GM21529 (cell line): Measurements from ENCODE around the gene CCDC122.
"Not testable (repeated sequence)": the region's sequence is repeated elsewhere in the genome, so short reads cannot be mapped to it uniquely, and the experiment has no call there.

ENCODE experiments used
- ATAC-seq: cut with Tn5 transposase; IDR thresholded peaks from one replicate; pipeline ENCODE4 v1.9.1; 2021; ENCODE audit not compliant: unreplicated experiment

The CCDC122 gene

GRCh38 chr13:43877766-43878165, 1.8 kb downstream of the CCDC122 start:
- no peak for ATAC-seq

GRCh38 chr13:43877326-43877725, 2.2 kb downstream of the CCDC122 start:
- ATAC-seq: no peak

- no peak for ATAC-seq
These were observed 3.2 kb downstream of the CCDC122 start for GRCh38 chr13:43876366-43876765.

GRCh38 chr13:43874504-43875092, 4.9 kb downstream of the CCDC122 start:
- no peak for ATAC-seq

GRCh38 chr13:43872181-43872580, 7.4 kb downstream of the CCDC122 start:
- no peak for ATAC-seq

GRCh38 chr13:43865892-43866291, 13.6 kb downstream of the CCDC122 start:
- no peak for ATAC-seq

- ATAC-seq: no peak
These were observed 14.6 kb downstream of the CCDC122 start for GRCh38 chr13:43864921-43865320.

GRCh38 chr13:43861863-43862262, 17.7 kb downstream of the CCDC122 start:
- ATAC-seq: no peak

GRCh38 chr13:43852923-43853404, 26.6 kb downstream of the CCDC122 start:
- no peak for ATAC-seq

- ATAC-seq: no peak
These were observed 28.7 kb downstream of the CCDC122 start for GRCh38 chr13:43850873-43851272.

- ATAC-seq: no peak
These were observed 31.4 kb downstream of the CCDC122 start for GRCh38 chr13:43848001-43848649.

- no peak for ATAC-seq
These were observed 32.9 kb downstream of the CCDC122 start for GRCh38 chr13:43846496-43847158.

- no peak for ATAC-seq
These were observed 40.6 kb downstream of the CCDC122 start for GRCh38 chr13:43838909-43839308.

GRCh38 chr13:43835701-43836100, 43.8 kb downstream of the CCDC122 start:
- ATAC-seq: no peak

- ATAC-seq: no peak
These were observed 48.5 kb downstream of the CCDC122 start for GRCh38 chr13:43831088-43831487.

- ATAC-seq: no peak
These were observed 49.1 kb downstream of the CCDC122 start for GRCh38 chr13:43830497-43830881.

GRCh38 chr13:43824656-43825055, 54.9 kb downstream of the CCDC122 start:
- ATAC-seq: not testable (repeated sequence)

GRCh38 chr13:43822969-43823368, 56.6 kb downstream of the CCDC122 start:
- ATAC-seq: no peak

GRCh38 chr13:43816401-43816889, 63.1 kb downstream of the CCDC122 start:
- ATAC-seq: no peak

- ATAC-seq: no peak
These were observed 64.3 kb downstream of the CCDC122 start for GRCh38 chr13:43815204-43815603.

GRCh38 chr13:43808676-43809075, 70.9 kb downstream of the CCDC122 start:
- no peak for ATAC-seq

- ATAC-seq: no peak
These were observed 73.8 kb downstream of the CCDC122 start for GRCh38 chr13:43805681-43806128.
